ENCODE results near the gene IL12B. TPM values are rescaled to one million over a fixed set of nuclear protein-coding genes. Genes with fewer than 3 reads are reported as not detected.
"Not testable (repeated sequence)": the region's sequence is repeated elsewhere in the genome, so short reads cannot be mapped to it uniquely, and the experiment has no call there.

Gene IL12B
- total RNA-seq, 1 experiment from 2014 or later, result not detected

- not testable (repeated sequence) for DNase-seq (ENCODE audit: low spot score)
These were observed 33.0 kb downstream of the IL12B start for GRCh38 chr5:159297300-159297699.

- no peak for DNase-seq (ENCODE audit: low spot score)
These were observed 35.4 kb downstream of the IL12B start for GRCh38 chr5:159294921-159295320.

GRCh38 chr5:159290741-159291140, 39.5 kb downstream of the IL12B start:
- DNase-seq (ENCODE audit: low spot score), result no peak

- peak; percentile 56 for DNase-seq (ENCODE audit: low spot score)
These were observed 43.8 kb downstream of the IL12B start for GRCh38 chr5:159286420-159287035.

- no peak for DNase-seq (ENCODE audit: low spot score)
These were observed 55.6 kb downstream of the IL12B start for GRCh38 chr5:159274676-159275075.

GRCh38 chr5:159273923-159274322, 56.4 kb downstream of the IL12B start:
- no peak for DNase-seq (ENCODE audit: low spot score)

- no peak for DNase-seq (ENCODE audit: low spot score)
These were observed 60.6 kb downstream of the IL12B start for GRCh38 chr5:159269723-159270122.

GRCh38 chr5:159266764-159267163, 63.5 kb downstream of the IL12B start:
- not testable (repeated sequence) for DNase-seq (ENCODE audit: low spot score)

Small RNAs within 50 kb of the gene (small RNA-seq; reads per million reads assigned to genes)
- gene RNU4ATAC2P, result not detected

Other genes starting within 250 kb of the IL12B start
- gene EBF1, start 230.6 kb downstream of the IL12B start, total RNA-seq (2014; rRNA removed; shearing (Covaris generic)), result not detected in 2 replicates
- gene RNF145, start 120.9 kb downstream of the IL12B start, total RNA-seq (2014; rRNA removed; shearing (Covaris generic)), result 14.3 and 14.4 TPM in 2 replicates
- 3.2 and 3.7 TPM in 2 replicates for gene UBLCP1, start 67.2 kb downstream of the IL12B start, total RNA-seq (2014; rRNA removed; shearing (Covaris generic))